Endothelial cell of umbilical vein (primary cell): ENCODE measurements around the gene APLP2. TPM values are rescaled to one million over a fixed set of nuclear protein-coding genes. Genes with fewer than 3 reads are reported as not detected.

ENCODE experiments used
- BruUV-seq: library from RNA; stranded (reverse); fragments of 400-500 nt; replicated peaks from 2 replicates; lab custom pipeline; 2021; lab: Mats Ljungman, UMichigan
- CTCF ChIA-PET: fragments of 300-600, 350-600 bp; sonication (Branson Sonifier 250); formaldehyde crosslinking; loops from one replicate; lab custom pipeline; 2021; ENCODE audit warnings: antibody characterized with exemption, inconsistent platforms; lab: Charles Lee
- POLR2A ChIA-PET: fragments of 300-600, 350-600 bp; sonication (Branson Sonifier 250); formaldehyde crosslinking; loops from one replicate; lab custom pipeline; 2021; ENCODE audit warnings: antibody characterized with exemption, inconsistent platforms; lab: Charles Lee
- DNase-seq: peaks from one replicate; pipeline ENCODE4 v3.0.0-alpha.2; 2011; ENCODE audit warnings: low read depth, low spot score
- FAIRE-seq: peaks from 2 replicates; lab custom pipeline; 2011; peaks lifted over from hg19 to GRCh38; lab: Jason Lieb, UNC
- H2AFZ ChIP-seq: 2 replicates; pipeline ENCODE4 v1.6.0; 2012; ENCODE audit warnings: low read depth, low read length, control low read depth, inconsistent platforms
- H3K27ac ChIP-seq: 2 replicates; pipeline ENCODE4 v1.5.1; 2011; ENCODE audit warnings: low read depth, mild to moderate bottlenecking, control low read depth, low read length, moderate library complexity; ENCODE audit not compliant: insufficient read depth
- H3K27me3 ChIP-seq, 2 experiments: 2 replicates each; pipeline versions ENCODE4 v1.6.0 to v1.6.1; 2011; ENCODE audit warnings: low read length in 2 of 2, mixed read lengths in 1 of 2; ENCODE audit not compliant: control insufficient read depth in 2 of 2, insufficient read depth in 2 of 2
- H3K36me3 ChIP-seq, 2 experiments: 2 replicates in 1 of 2; 3 replicates in 1 of 2; pipeline ENCODE4 v1.5.1; 2011; ENCODE audit warnings: low read length in 2 of 2, mild to moderate bottlenecking in 1 of 2, moderate library complexity in 1 of 2; ENCODE audit not compliant: control insufficient read depth in 2 of 2, insufficient read depth in 2 of 2; ENCODE audit errors: extremely low read depth in 1 of 2
- H3K4me1 ChIP-seq: 3 replicates; pipeline ENCODE4 v1.5.1; 2011; ENCODE audit warnings: mild to moderate bottlenecking, low read length; ENCODE audit not compliant: control insufficient read depth, insufficient read depth; ENCODE audit errors: extremely low read depth
- H3K4me2 ChIP-seq: 2 replicates; pipeline ENCODE4 v1.6.1; 2011; ENCODE audit warnings: low read length, control low read depth, mixed read lengths; ENCODE audit not compliant: insufficient read depth
- H3K4me3 ChIP-seq, 3 experiments: fragments of 200-600 bp in 1 of 3; sonication (generic), shearing (Covaris generic) in 1 of 3; replicated peaks in 1 of 3; 2 replicates each; pipeline ENCODE4 v1.5.1; 2011 to 2016; ENCODE audit warnings: control low read depth in 3 of 3, low read length in 3 of 3, mild to moderate bottlenecking in 2 of 3, inconsistent platforms in 1 of 3, low read depth in 1 of 3, moderate library complexity in 1 of 3; ENCODE audit not compliant: insufficient read depth in 1 of 3
- H3K79me2 ChIP-seq: 2 replicates; pipeline ENCODE4 v1.6.0; 2012; ENCODE audit warnings: low read length, inconsistent platforms; ENCODE audit not compliant: control insufficient read depth, insufficient read depth
- H3K9ac ChIP-seq: replicated peaks from 2 replicates; pipeline ENCODE3; 2011; ENCODE audit warnings: low read length, control low read depth; ENCODE audit not compliant: insufficient read depth; ENCODE audit errors: extremely low read depth
- H3K9me1 ChIP-seq: replicated peaks from 3 replicates; pipeline ENCODE4 v1.6.0; 2011; ENCODE audit warnings: mild to moderate bottlenecking, low read length; ENCODE audit not compliant: control insufficient read depth, insufficient read depth; ENCODE audit errors: extremely low read depth
- H3K9me3 ChIP-seq: replicated peaks from 2 replicates; pipeline ENCODE4 v1.5.1; 2012; ENCODE audit warnings: low read length, inconsistent platforms; ENCODE audit not compliant: control insufficient read depth, insufficient read depth
- H4K20me1 ChIP-seq: replicated peaks from 2 replicates; pipeline ENCODE3; 2011; ENCODE audit warnings: mild to moderate bottlenecking, low read length; ENCODE audit not compliant: control insufficient read depth, insufficient read depth; ENCODE audit errors: extremely low read depth
- EZH2 ChIP-seq: IDR thresholded peaks from 2 replicates; pipeline ENCODE4 v1.6.1; 2012; ENCODE audit warnings: borderline replicate concordance, low read depth, mild to moderate bottlenecking, moderate library complexity, low read length, inconsistent platforms; ENCODE audit not compliant: severe bottlenecking
- FOS ChIP-seq: IDR thresholded peaks from 2 replicates; pipeline ENCODE4 v1.6.1; 2011; ENCODE audit warnings: mild to moderate bottlenecking, low read length, moderate library complexity, borderline replicate concordance; ENCODE audit not compliant: insufficient read depth
- GATA2 ChIP-seq: IDR thresholded peaks from 2 replicates; pipeline ENCODE4 v1.7.0; 2011; ENCODE audit warnings: low read depth, mild to moderate bottlenecking, moderate library complexity, mixed read lengths, low read length; ENCODE audit not compliant: insufficient read length, insufficient read depth
- JUN ChIP-seq: IDR thresholded peaks from 2 replicates; pipeline ENCODE4 v1.6.1; 2011; ENCODE audit warnings: borderline replicate concordance, low read depth; ENCODE audit not compliant: insufficient read length, insufficient read depth
- MYC ChIP-seq: IDR thresholded peaks from one replicate; pipeline ENCODE4 v1.6.1; 2011; ENCODE audit warnings: mild to moderate bottlenecking, low read depth, low read length
- POLR2A ChIP-seq: IDR thresholded peaks from 2 replicates; pipeline ENCODE4 v1.6.1; 2012; ENCODE audit warnings: low read depth, mild to moderate bottlenecking, control low read depth, low read length
- POLR2AphosphoS5 ChIP-seq: IDR thresholded peaks from 2 replicates; pipeline ENCODE4 v1.6.1; 2012; ENCODE audit warnings: low read depth, mild to moderate bottlenecking, control low read depth, low read length, moderate library complexity; ENCODE audit not compliant: insufficient read depth
- dilution Hi-C: fragments of 300-500 bp; cut with MboI; formaldehyde crosslinking; loops from one replicate; pipeline ENCODE4 v1.15.0; 2019; ENCODE audit warnings: low sequenced_read_pairs; ENCODE audit not compliant: extremely low pct_ligation_motif_present
- intact Hi-C: fragments of 100-400 bp; cut with micrococcal nuclease; formaldehyde crosslinking; loops from one replicate; pipeline ENCODE4 v1.10.0; 2022
- polyA plus RNA-seq, 4 experiments: library from polyadenylated mRNA; depleted of rRNA in 3 of 4; stranded (reverse) in 3 of 4; unstranded in 1 of 4; fragments of >200 nt; gene quantifications; 2 replicates each; pipeline versions ENCODE4 v1.2.1 to v1.2.3, GENCODE V29; 2011 to 2012; ENCODE audit warnings: missing spikeins in 1 of 4
- total RNA-seq: library from RNA; stranded (reverse); gene quantifications from 2 replicates; pipeline ENCODE4 v1.2.3, GENCODE V29; 2021
- TF ChIP-seq, protein P1 (sequence below), 2 donors: IDR thresholded peaks; 1 replicate in 1 of 2; 2 replicates in 1 of 2; pipeline ENCODE4 v1.5.1; 2011; ENCODE audit warnings: low read length in 2 of 2, mild to moderate bottlenecking in 2 of 2, moderate library complexity in 2 of 2, control low read depth in 1 of 2, inconsistent platforms in 1 of 2, low read depth in 1 of 2; ENCODE audit not compliant: insufficient read depth in 1 of 2; ENCODE audit errors: extremely low read depth in 1 of 2
- TF ChIP-seq, protein P2 (sequence below): IDR thresholded peaks from 2 replicates; pipeline ENCODE4 v1.6.1; 2011; ENCODE audit not compliant: insufficient read depth, insufficient read length

APLP2 gene
- total and polyA plus RNA-seq, 2 donors (not counting 3 experiments of a cell fraction or from before 2014, with no cell fraction given) = 493 to 543 TPM

DNA sequence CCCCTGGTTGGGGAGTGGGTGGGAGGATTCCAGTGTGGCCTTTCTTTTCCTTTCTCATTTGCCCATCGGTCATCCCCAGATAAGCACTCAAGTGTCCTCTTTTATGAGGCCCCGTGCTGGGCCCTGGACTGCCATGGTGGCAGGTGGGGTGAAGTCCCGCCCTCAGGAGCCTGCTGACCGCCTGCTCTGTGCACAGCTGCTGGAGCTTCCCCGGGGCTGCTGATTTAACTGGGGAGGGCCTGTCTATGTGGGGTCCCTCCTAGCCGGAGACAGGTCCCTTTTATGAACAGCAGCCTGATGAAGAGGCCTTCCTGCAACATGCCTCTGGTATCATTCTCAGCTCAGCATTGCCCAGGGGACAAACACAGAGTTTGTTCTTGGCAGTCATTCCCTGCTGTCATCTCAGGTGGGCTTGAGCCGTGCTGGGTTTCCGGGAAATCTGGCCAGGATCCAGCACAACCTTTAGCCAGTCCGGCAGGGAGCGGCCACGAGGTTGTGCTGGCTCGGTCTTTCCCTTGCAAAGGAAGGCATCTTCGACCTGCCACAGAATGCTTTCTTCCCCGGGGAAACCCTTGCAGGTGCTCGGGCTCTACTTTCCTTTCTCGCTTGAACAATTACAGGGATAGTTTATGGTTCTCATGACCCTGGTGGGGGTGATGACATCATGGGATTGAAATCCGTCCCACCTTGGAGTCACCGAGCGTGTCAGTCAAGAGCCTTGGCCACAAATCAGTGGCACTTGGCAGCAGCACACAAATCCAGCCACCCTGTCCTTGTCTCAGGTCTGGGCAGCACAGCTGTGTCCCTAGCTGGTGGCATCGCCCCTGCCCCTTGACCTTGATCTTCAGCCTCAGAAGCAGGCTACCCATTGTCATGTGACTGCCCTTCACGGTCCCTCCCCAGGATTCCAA, 110.0 kb downstream of the APLP2 start:
- intact Hi-C loops (no loop called here), dilution Hi-C loops (no loop called here)
- no peaks in the 10 kb centered on the region for H4K20me1 ChIP-seq
- no peak overlapping the region for H3K4me2 ChIP-seq
- H3K4me1 ChIP-seq = no peaks in the 10 kb centered on the region
- no peak overlapping the region for H3K27ac ChIP-seq
- TF ChIP-seq JUN (no peak), MYC (no peak), FOS (no peak), POLR2A (no peak), GATA2 (no peak), EZH2 (no peak), POLR2AphosphoS5 (no peak)
- TF ChIP-seq, protein P1, sequence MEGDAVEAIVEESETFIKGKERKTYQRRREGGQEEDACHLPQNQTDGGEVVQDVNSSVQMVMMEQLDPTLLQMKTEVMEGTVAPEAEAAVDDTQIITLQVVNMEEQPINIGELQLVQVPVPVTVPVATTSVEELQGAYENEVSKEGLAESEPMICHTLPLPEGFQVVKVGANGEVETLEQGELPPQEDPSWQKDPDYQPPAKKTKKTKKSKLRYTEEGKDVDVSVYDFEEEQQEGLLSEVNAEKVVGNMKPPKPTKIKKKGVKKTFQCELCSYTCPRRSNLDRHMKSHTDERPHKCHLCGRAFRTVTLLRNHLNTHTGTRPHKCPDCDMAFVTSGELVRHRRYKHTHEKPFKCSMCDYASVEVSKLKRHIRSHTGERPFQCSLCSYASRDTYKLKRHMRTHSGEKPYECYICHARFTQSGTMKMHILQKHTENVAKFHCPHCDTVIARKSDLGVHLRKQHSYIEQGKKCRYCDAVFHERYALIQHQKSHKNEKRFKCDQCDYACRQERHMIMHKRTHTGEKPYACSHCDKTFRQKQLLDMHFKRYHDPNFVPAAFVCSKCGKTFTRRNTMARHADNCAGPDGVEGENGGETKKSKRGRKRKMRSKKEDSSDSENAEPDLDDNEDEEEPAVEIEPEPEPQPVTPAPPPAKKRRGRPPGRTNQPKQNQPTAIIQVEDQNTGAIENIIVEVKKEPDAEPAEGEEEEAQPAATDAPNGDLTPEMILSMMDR (IDR thresholded peaks at IDR 0.05; ENCODE audit: extremely low read depth in 1 of 2, insufficient read depth in 1 of 2, low read depth in 1 of 2, low read length in 2 of 2) = no peak
- TF ChIP-seq, protein P2, sequence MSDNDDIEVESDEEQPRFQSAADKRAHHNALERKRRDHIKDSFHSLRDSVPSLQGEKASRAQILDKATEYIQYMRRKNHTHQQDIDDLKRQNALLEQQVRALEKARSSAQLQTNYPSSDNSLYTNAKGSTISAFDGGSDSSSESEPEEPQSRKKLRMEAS = no peak
- DNase-seq (no peak), FAIRE-seq (no peak)
- no peaks in the 10 kb centered on the region for H3K9me1 ChIP-seq
- H3K9me3 ChIP-seq = no peaks in the 10 kb centered on the region
- no TSS peak for BruUV-seq
- no peak overlapping the region for H3K4me3 ChIP-seq
- H3K27me3 ChIP-seq = no peaks in the 10 kb centered on the region
- POLR2A ChIA-PET = no interaction called here
- H2AFZ ChIP-seq = no peak overlapping the region
- CTCF ChIA-PET = no interaction called here
- no peaks in the 10 kb centered on the region for H3K79me2 ChIP-seq
- no peaks in the 10 kb centered on the region for H3K36me3 ChIP-seq
- no peak overlapping the region for H3K9ac ChIP-seq
